ENCODE data around the gene CCDC28B.

CCDC28B gene

GRCh38 chr1:32199717-32200072, 700 bp upstream of the CCDC28B start:
- TF ChIP-seq GLIS3 (CRISPR knock-in tag; IDR thresholded peaks at IDR 0.05) (no peak), TCF4 (CRISPR knock-in tag; IDR thresholded peaks at IDR 0.05; ENCODE audit: borderline replicate concordance) (no peak), SNAI2 (CRISPR knock-in tag; IDR thresholded peaks at IDR 0.05) (no peak), ISL1 (CRISPR knock-in tag; IDR thresholded peaks at IDR 0.05) (no peak), PATZ1 (CRISPR knock-in tag; IDR thresholded peaks at IDR 0.05; ENCODE audit: borderline replicate concordance) (no peak), ZNF565 (CRISPR knock-in tag; conservative IDR thresholded peaks at IDR 0.05; ENCODE audit: low read depth) (no peak), ESRRG (CRISPR knock-in tag; IDR thresholded peaks at IDR 0.05) (no peak), CSRNP3 (CRISPR knock-in tag; IDR thresholded peaks at IDR 0.05) (no peak), ZNF70 (CRISPR knock-in tag; IDR thresholded peaks at IDR 0.05) (no peak), BACH2 (CRISPR knock-in tag; IDR thresholded peaks at IDR 0.05; ENCODE audit: borderline replicate concordance) (no peak), CSDC2 (CRISPR knock-in tag; IDR thresholded peaks at IDR 0.05) (no peak), ZFP3 (CRISPR knock-in tag; IDR thresholded peaks at IDR 0.05) (no peak), POU6F1 (CRISPR knock-in tag; IDR thresholded peaks at IDR 0.05; ENCODE audit: borderline replicate concordance, low read depth) (no peak), ARNTL (CRISPR knock-in tag; IDR thresholded peaks at IDR 0.05; ENCODE audit: borderline replicate concordance, low read depth) (no peak), CREB5 (CRISPR knock-in tag; IDR thresholded peaks at IDR 0.05; ENCODE audit: low read depth) (no peak), TSHZ2 (CRISPR knock-in tag; IDR thresholded peaks at IDR 0.05) (no peak), TOX (CRISPR knock-in tag; IDR thresholded peaks at IDR 0.05; ENCODE audit: borderline replicate concordance) (no peak), ZNF8 (CRISPR knock-in tag; IDR thresholded peaks at IDR 0.05) (no peak)
- peak; percentile 5 for ATAC-seq

- TF ChIP-seq CREB5 (CRISPR knock-in tag; IDR thresholded peaks at IDR 0.05; ENCODE audit: low read depth) (no peak), ZNF8 (CRISPR knock-in tag; IDR thresholded peaks at IDR 0.05) (no peak), ZFP30 (CRISPR knock-in tag; IDR thresholded peaks at IDR 0.05) (no peak), ZC3H10 (CRISPR knock-in tag; IDR thresholded peaks at IDR 0.05) (no peak), RARB (CRISPR knock-in tag; IDR thresholded peaks at IDR 0.05) (no peak), CSRNP3 (CRISPR knock-in tag; IDR thresholded peaks at IDR 0.05) (no peak), ZNF70 (CRISPR knock-in tag; IDR thresholded peaks at IDR 0.05) (no peak), ZFP3 (CRISPR knock-in tag; IDR thresholded peaks at IDR 0.05) (no peak), TCF4 (CRISPR knock-in tag; IDR thresholded peaks at IDR 0.05; ENCODE audit: borderline replicate concordance) (no peak), ESRRG (CRISPR knock-in tag; IDR thresholded peaks at IDR 0.05) (no peak), PATZ1 (CRISPR knock-in tag; IDR thresholded peaks at IDR 0.05; ENCODE audit: borderline replicate concordance) (no peak), GLIS3 (CRISPR knock-in tag; IDR thresholded peaks at IDR 0.05) (no peak), ISL1 (CRISPR knock-in tag; IDR thresholded peaks at IDR 0.05) (no peak), CSDC2 (CRISPR knock-in tag; IDR thresholded peaks at IDR 0.05) (no peak), BACH2 (CRISPR knock-in tag; IDR thresholded peaks at IDR 0.05; ENCODE audit: borderline replicate concordance) (no peak)
- peak; percentile 53 for ATAC-seq
These were observed 838 bp downstream of the CCDC28B start for GRCh38 chr1:32201011-32201855.

Data from SK-N-SH treated with all-trans-retinoic acid at 6 μM for 48 hours (cell line).